Measurements from ENCODE around the gene IFT88.

Gene IFT88

GRCh38 chr13:20566898-20567874, at the start of gene IFT88:
IFT88 (plus strand) TSS chr13:20567157; CDS start chr13:20574386, 7,229 bp downstream.
- DNase-seq (ENCODE audit: low read depth in 2 of 3, low spot score in 1 of 3): peak; percentile 63 to 74 (median 64)

GRCh38 chr13:20518660-20519100, 48.3 kb upstream of the IFT88 start:
- no peak for DNase-seq (ENCODE audit: low read depth in 2 of 3, low spot score in 1 of 3)

- no peak for DNase-seq (ENCODE audit: low read depth in 2 of 3, low spot score in 1 of 3)
Measured at GRCh38 chr13:20519875-20520274, 47.1 kb upstream of the IFT88 start.

GRCh38 chr13:20521364-20522115, 45.4 kb upstream of the IFT88 start:
- no peak for DNase-seq (ENCODE audit: low read depth in 2 of 3, low spot score in 1 of 3)

GRCh38 chr13:20525144-20525600, 41.8 kb upstream of the IFT88 start:
- peak in 2 of 3 donors; percentile 12 to 15 for DNase-seq (ENCODE audit: low read depth in 2 of 3, low spot score in 1 of 3)

GRCh38 chr13:20525601-20526544, 41.1 kb upstream of the IFT88 start, which contains the start of gene CRYL1:
CRYL1 (minus strand) TSS chr13:20525857; CDS start chr13:20525794, 63 bp downstream.
- peak in 2 of 3 donors; percentile 41 to 70 for DNase-seq (ENCODE audit: low read depth in 2 of 3, low spot score in 1 of 3)

- no peak for DNase-seq (ENCODE audit: low read depth in 2 of 3, low spot score in 1 of 3)
Measured at GRCh38 chr13:20526664-20527063, 40.3 kb upstream of the IFT88 start.

- peak in 2 of 3 donors; percentile 13 to 22 for DNase-seq (ENCODE audit: low read depth in 2 of 3, low spot score in 1 of 3)
Measured at GRCh38 chr13:20528452-20528851, 38.5 kb upstream of the IFT88 start.

GRCh38 chr13:20534038-20534608, 32.8 kb upstream of the IFT88 start:
- DNase-seq (ENCODE audit: low read depth in 2 of 3, low spot score in 1 of 3): no peak

GRCh38 chr13:20536992-20537391, 30.0 kb upstream of the IFT88 start:
- DNase-seq (ENCODE audit: low read depth in 2 of 3, low spot score in 1 of 3): no peak

- DNase-seq (ENCODE audit: low read depth in 2 of 3, low spot score in 1 of 3): no peak
Measured at GRCh38 chr13:20544201-20544923, 22.6 kb upstream of the IFT88 start.

GRCh38 chr13:20546556-20546955, 20.4 kb upstream of the IFT88 start:
- no peak for DNase-seq (ENCODE audit: low read depth in 2 of 3, low spot score in 1 of 3)

- DNase-seq (ENCODE audit: low read depth in 2 of 3, low spot score in 1 of 3): no peak
Measured at GRCh38 chr13:20547479-20547908, 19.5 kb upstream of the IFT88 start.

GRCh38 chr13:20550799-20551198, 16.2 kb upstream of the IFT88 start:
- no peak for DNase-seq (ENCODE audit: low read depth in 2 of 3, low spot score in 1 of 3)

GRCh38 chr13:20553311-20553710, 13.6 kb upstream of the IFT88 start:
- no peak for DNase-seq (ENCODE audit: low read depth in 2 of 3, low spot score in 1 of 3)

- no peak for DNase-seq (ENCODE audit: low read depth in 2 of 3, low spot score in 1 of 3)
Measured at GRCh38 chr13:20558982-20559381, 8.0 kb upstream of the IFT88 start.

- DNase-seq (ENCODE audit: low read depth in 2 of 3, low spot score in 1 of 3): no peak
Measured at GRCh38 chr13:20559659-20560356, 7.1 kb upstream of the IFT88 start.

GRCh38 chr13:20561741-20562140, 5.2 kb upstream of the IFT88 start:
- DNase-seq (ENCODE audit: low read depth in 2 of 3, low spot score in 1 of 3): no peak

All from stimulated activated CD4-positive, alpha-beta T cell treated with anti-CD3 and anti-CD28 coated beads, Interleukin-12 subunit alpha, Interleukin-12 subunit beta, amount 100 ng/mL, for 48 hours (primary cell).